Tibial nerve (tissue), 3 donors: ENCODE results near the gene MLX.

Source experiments
- EP300 ChIP-seq, 2 donors: sonication (generic); formaldehyde crosslinking; IDR thresholded peaks; one replicate each; pipeline ENCODE4 v1.6.1; 2017; ENCODE audit warnings: antibody characterized with exemption in 2 of 2, mild to moderate bottlenecking in 1 of 2
- POLR2A ChIP-seq, 2 donors: fragments of 450-650 bp; IDR thresholded peaks; one replicate each; pipeline ENCODE4 v1.6.1; 2017; ENCODE audit warnings: antibody characterized with exemption in 2 of 2, mild to moderate bottlenecking in 2 of 2, moderate library complexity in 2 of 2

GRCh38 chr17:42563143-42563509 lies 3.8 kb upstream of the MLX start:
- TF ChIP-seq EP300 (IDR thresholded peaks at IDR 0.05) (no peak), POLR2A (IDR thresholded peaks at IDR 0.05) (no peak)
